Medulla oblongata (tissue), 1 donor: ENCODE results near the gene OR4A47.
"Not testable (repeated sequence)": the region's sequence is repeated elsewhere in the genome, so short reads cannot be mapped to it uniquely, and the experiment has no call there.

Experiments used
- DNase-seq: peaks from one replicate; pipeline ENCODE4 v3.0.0-alpha.2; 2015; ENCODE audit errors: extremely low spot score

OR4A47 gene, protein sequence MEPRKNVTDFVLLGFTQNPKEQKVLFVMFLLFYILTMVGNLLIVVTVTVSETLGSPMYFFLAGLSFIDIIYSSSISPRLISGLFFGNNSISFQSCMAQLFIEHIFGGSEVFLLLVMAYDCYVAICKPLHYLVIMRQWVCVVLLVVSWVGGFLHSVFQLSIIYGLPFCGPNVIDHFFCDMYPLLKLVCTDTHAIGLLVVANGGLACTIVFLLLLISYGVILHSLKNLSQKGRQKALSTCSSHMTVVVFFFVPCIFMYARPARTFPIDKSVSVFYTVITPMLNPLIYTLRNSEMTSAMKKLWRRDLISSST

DNA sequence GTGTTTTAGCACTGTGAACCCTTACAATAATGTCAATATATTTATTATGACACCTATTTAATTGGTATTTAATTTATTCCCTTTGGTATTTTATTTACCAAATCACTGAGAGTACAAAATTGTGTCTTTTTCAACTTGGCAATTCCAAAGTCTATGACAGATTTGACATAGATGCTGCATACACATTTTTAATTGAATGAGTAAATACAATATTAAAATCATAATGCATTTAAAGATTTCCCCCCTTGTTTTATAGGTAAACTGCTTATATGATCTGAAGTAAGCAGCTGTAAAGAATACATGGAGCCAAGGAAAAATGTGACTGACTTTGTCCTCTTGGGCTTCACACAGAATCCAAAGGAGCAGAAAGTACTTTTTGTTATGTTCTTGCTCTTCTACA is at the start of gene OR4A47:
Gene OR4A47, plus strand, starts transcription at position 301 of the 400 bp plus-strand sequence. Its CDS starts 0 bp downstream, at position 301.
- not testable (repeated sequence) for DNase-seq

DNA sequence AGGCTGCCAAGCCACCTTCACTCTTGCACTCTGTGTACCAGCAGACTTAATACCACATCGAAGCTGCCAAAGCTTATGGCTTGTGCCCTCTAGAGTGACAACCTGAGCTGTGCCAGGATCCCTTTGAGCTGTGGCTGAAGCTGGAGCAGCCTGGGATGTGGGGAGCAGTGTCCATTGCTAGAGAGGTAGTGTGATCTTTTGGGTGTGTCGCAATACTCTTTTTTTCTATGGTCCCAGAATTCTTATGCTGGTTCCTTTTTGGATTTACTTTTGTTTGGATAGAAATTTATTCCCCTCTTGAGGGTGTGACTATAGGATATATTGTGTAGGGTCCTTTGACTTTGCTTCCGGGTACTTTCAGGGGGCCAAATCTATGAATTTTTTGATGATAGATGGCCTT is 32.7 kb upstream of the OR4A47 start:
- DNase-seq = not testable (repeated sequence)

DNA sequence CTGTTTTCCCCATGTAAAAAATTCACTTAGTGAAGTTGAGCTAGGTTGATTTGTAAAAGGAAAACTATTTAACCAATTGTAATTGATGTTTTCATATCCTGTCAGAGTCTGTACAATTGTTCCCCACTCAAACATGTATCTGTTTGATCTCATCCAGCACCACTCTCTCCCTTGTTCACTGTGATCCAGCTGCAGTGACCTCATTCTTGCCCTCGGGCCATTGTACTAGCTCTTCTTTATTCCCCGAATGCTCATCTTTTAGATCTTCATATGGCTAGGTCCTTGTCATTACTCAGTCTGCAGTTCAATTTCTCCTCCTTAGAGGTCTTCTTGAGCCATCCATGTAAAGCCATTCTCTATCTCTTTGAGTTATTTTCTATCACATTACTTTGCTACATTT is 14.6 kb upstream of the OR4A47 start:
- DNase-seq = peak; percentile 3

DNA sequence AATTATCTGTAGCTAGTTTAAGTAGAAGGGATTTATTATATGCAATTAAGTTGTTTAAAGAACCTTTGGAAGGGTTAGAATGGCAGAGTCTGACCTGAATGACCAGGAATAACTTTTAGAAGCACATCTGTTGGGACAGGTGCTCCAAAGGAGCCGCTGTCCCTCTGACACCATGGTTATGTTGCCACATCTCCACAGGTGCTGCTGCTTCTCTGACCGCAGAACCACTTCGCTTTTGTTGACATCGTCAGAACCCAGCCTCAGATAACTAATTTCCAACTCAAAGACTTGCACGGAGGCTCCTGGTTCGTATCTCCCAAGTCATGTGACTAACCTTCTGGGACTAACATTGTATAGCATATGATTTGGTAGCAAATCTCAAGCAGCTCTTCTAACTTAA is 13.9 kb upstream of the OR4A47 start:
- DNase-seq = not testable (repeated sequence)

DNA sequence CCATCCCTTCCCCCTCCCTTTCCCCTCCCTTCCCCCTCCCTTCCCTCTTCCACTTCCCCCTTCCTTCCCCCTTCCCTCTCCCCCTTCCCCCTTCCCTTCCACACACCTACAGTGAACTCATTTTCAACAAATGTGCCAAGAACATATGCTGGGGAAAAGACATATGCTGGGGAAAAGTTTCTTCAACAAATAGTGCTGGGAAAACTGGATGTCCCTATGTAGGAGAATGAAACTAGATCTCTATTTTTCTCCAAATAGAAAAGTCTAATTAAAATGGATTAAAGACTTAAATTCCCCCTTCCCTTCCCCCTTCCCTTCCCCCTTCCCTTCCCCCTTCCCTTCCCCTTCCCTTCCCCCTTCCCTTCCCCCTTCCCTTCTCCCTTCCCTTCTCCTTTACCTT is 17.6 kb downstream of the OR4A47 start:
- DNase-seq = not testable (repeated sequence)

DNA sequence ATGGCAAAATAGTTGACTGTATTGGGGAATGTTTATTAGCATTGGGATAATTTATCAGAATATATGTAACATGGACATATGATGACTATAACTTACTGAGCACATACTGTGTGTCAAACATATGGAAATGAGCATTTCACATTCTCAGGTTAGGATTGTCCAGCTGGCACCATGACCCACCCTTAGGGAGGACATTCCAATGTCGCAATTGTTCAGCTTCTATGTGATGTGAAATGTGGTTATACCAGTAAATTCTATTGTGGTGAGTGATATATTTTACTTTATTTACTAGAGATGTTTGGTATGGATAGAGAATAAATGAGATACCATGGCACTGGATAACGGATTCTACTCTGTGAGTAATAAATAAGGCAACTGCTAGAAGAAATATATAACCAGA is 50.4 kb downstream of the OR4A47 start:
- no peak for DNase-seq
